WTC11 (cell line): ENCODE data around the gene NALCN. TPM values are rescaled to one million over a fixed set of nuclear protein-coding genes. Genes with fewer than 3 reads are reported as not detected.

Source experiments
- ATAC-seq: fragments of 200-7000 bp; cut with Tn5 transposase; 2 replicates; pipeline ENCODE4 v1.10.0; 2021; ENCODE audit warnings: mild to moderate bottlenecking, moderate library complexity
- CTCF ChIA-PET: fragments of 300-600 bp; sonication (Branson Sonifier 250); formaldehyde crosslinking; loops from one replicate; lab custom pipeline; 2021; ENCODE audit warnings: antibody characterized with exemption; lab: Charles Lee
- POLR2A ChIA-PET: fragments of 350-600 bp; sonication (Branson Sonifier 250); formaldehyde crosslinking; loops from one replicate; lab custom pipeline; 2021; ENCODE audit warnings: antibody characterized with exemption; lab: Charles Lee
- DNase-seq: peaks from one replicate; pipeline ENCODE4 v3.0.0; 2021; ENCODE audit warnings: low spot score
- H3K27ac Mint-ChIP-seq: 2 replicates; pipeline ENCODE4 v1.8.0; 2021; ENCODE audit warnings: mixed read lengths
- H3K27me3 Mint-ChIP-seq: 2 replicates; pipeline ENCODE4 v1.8.0; 2021; ENCODE audit warnings: low read depth, mild to moderate bottlenecking, moderate library complexity, mixed read lengths
- H3K36me3 Mint-ChIP-seq: 2 replicates; pipeline ENCODE4 v1.8.0; 2021; ENCODE audit warnings: mixed read lengths
- H3K4me1 Mint-ChIP-seq: 2 replicates; pipeline ENCODE4 v1.8.0; 2022; ENCODE audit warnings: mixed read lengths
- H3K4me3 Mint-ChIP-seq: 2 replicates; pipeline ENCODE4 v1.8.0; 2021; ENCODE audit warnings: mild to moderate bottlenecking, moderate library complexity, mixed read lengths
- H3K9me3 Mint-ChIP-seq: 2 replicates; pipeline ENCODE4 v1.8.0; 2021; ENCODE audit warnings: mixed read lengths
- ELF4 ChIP-seq: sonication (generic); formaldehyde crosslinking; IDR thresholded peaks from 2 replicates; pipeline ENCODE4 v1.8.1; 2022; ENCODE audit warnings: low read depth, mild to moderate bottlenecking, moderate library complexity, missing genetic modification reagents
- FOXK1 ChIP-seq: sonication (generic); formaldehyde crosslinking; IDR thresholded peaks from 2 replicates; pipeline ENCODE4 v1.8.0; 2022; ENCODE audit warnings: mild to moderate bottlenecking, moderate library complexity, missing genetic modification reagents
- GRHL2 ChIP-seq: fragments of 250-450 bp; sonication (Bioruptor Pico); IDR thresholded peaks from 2 replicates; pipeline ENCODE4 v1.8.0; 2022; ENCODE audit warnings: mild to moderate bottlenecking, moderate library complexity; ENCODE audit not compliant: insufficient replicate concordance, severe bottlenecking
- NFYB ChIP-seq: sonication (generic); formaldehyde crosslinking; conservative IDR thresholded peaks from 2 replicates; pipeline ENCODE4 v1.8.0; 2022; ENCODE audit warnings: low read depth, missing genetic modification reagents
- RORB ChIP-seq: fragments of 250-450 bp; sonication (Bioruptor Pico); IDR thresholded peaks from 2 replicates; pipeline ENCODE4 v1.9.0; 2021; ENCODE audit warnings: mild to moderate bottlenecking
- TCF7 ChIP-seq: sonication (generic); formaldehyde crosslinking; IDR thresholded peaks from 2 replicates; pipeline ENCODE4 v1.8.0; 2022; ENCODE audit warnings: mild to moderate bottlenecking, low read depth, missing genetic modification reagents, moderate library complexity
- TP53 ChIP-seq: sonication (generic); formaldehyde crosslinking; IDR thresholded peaks from 2 replicates; pipeline ENCODE4 v1.8.1; 2023; ENCODE audit warnings: mild to moderate bottlenecking, missing genetic modification reagents
- ZBTB43 ChIP-seq: sonication (generic); formaldehyde crosslinking; IDR thresholded peaks from 2 replicates; pipeline ENCODE4 v1.8.1; 2023; ENCODE audit warnings: mild to moderate bottlenecking, missing genetic modification reagents
- ZMAT4 ChIP-seq: fragments of 250-450 bp; sonication (Bioruptor Pico); IDR thresholded peaks from 2 replicates; pipeline ENCODE4 v1.9.0; 2021; ENCODE audit warnings: mild to moderate bottlenecking
- ZNF138 ChIP-seq: sonication (generic); formaldehyde crosslinking; conservative IDR thresholded peaks from 2 replicates; pipeline ENCODE4 v1.8.1; 2022; ENCODE audit warnings: mild to moderate bottlenecking, moderate library complexity, missing genetic modification reagents
- ZNF232 ChIP-seq: sonication (generic); formaldehyde crosslinking; IDR thresholded peaks from 2 replicates; pipeline ENCODE4 v1.8.0; 2022; ENCODE audit warnings: mild to moderate bottlenecking, missing genetic modification reagents
- ZNF396 ChIP-seq: fragments of 250-450 bp; sonication (Bioruptor Pico); IDR thresholded peaks from 2 replicates; pipeline ENCODE4 v1.8.0; 2021; ENCODE audit warnings: mild to moderate bottlenecking, moderate library complexity, borderline replicate concordance
- total RNA-seq: library from RNA; stranded (reverse); gene quantifications from 3 replicates; pipeline ENCODE4 v1.2.3, GENCODE V29; 2021
- TF ChIP-seq, protein P1 (sequence below): sonication (generic); formaldehyde crosslinking; IDR thresholded peaks from 2 replicates; pipeline ENCODE4 v1.8.0; 2022; ENCODE audit warnings: missing genetic modification reagents
- TF ChIP-seq, protein P2 (sequence below): sonication (generic); formaldehyde crosslinking; IDR thresholded peaks from 2 replicates; pipeline ENCODE4 v1.8.1; 2022; ENCODE audit warnings: mild to moderate bottlenecking, moderate library complexity, missing genetic modification reagents
- TF ChIP-seq, protein P3 (sequence below): sonication (generic); formaldehyde crosslinking; IDR thresholded peaks from 2 replicates; pipeline ENCODE4 v1.8.1; 2022; ENCODE audit warnings: mild to moderate bottlenecking, missing genetic modification reagents, moderate library complexity, borderline replicate concordance
- TF ChIP-seq, protein P4 (sequence below): sonication (generic); formaldehyde crosslinking; IDR thresholded peaks from 2 replicates; pipeline ENCODE4 v1.8.1; 2023; ENCODE audit warnings: mild to moderate bottlenecking, missing genetic modification reagents, borderline replicate concordance
- TF ChIP-seq, protein P5 (sequence below): sonication (generic); formaldehyde crosslinking; IDR thresholded peaks from 2 replicates; pipeline ENCODE4 v1.8.0; 2022; ENCODE audit warnings: mild to moderate bottlenecking, missing genetic modification reagents
- TF ChIP-seq, protein P6 (sequence below): sonication (generic); formaldehyde crosslinking; conservative IDR thresholded peaks from 2 replicates; pipeline ENCODE4 v1.8.1; 2022; ENCODE audit warnings: mild to moderate bottlenecking, missing genetic modification reagents

Gene NALCN
- total RNA-seq, 1 experiment from 2014 or later, result 0.33 TPM

- ATAC-seq, result peak; percentile 18; the same call in 1 of the 2 replicates
- Mint-ChIP-seq H3K4me3 (no peak overlapping the region), H3K36me3 (no peaks in the 10 kb centered on the region), H3K27me3 (no peaks in the 10 kb centered on the region), H3K4me1 (peaks cover 6% of the 10 kb centered on the region; the same call in 1 of the 2 replicates), H3K27ac (no peak overlapping the region), H3K9me3 (peaks cover 13% of the 10 kb centered on the region)
- CTCF ChIA-PET, result no interaction called here
- POLR2A ChIA-PET, result no interaction called here
- DNase-seq, result no peak
- TF ChIP-seq NFYB (CRISPR knock-in tag) (no peak), TCF7 (CRISPR knock-in tag) (no peak), FOXK1 (CRISPR knock-in tag) (no peak), ZBTB43 (CRISPR knock-in tag) (no peak), ZNF232 (no peak), TP53 (CRISPR knock-in tag) (no peak), ELF4 (CRISPR knock-in tag) (no peak), ZNF138 (CRISPR knock-in tag) (no peak)
- TF ChIP-seq, protein P1, sequence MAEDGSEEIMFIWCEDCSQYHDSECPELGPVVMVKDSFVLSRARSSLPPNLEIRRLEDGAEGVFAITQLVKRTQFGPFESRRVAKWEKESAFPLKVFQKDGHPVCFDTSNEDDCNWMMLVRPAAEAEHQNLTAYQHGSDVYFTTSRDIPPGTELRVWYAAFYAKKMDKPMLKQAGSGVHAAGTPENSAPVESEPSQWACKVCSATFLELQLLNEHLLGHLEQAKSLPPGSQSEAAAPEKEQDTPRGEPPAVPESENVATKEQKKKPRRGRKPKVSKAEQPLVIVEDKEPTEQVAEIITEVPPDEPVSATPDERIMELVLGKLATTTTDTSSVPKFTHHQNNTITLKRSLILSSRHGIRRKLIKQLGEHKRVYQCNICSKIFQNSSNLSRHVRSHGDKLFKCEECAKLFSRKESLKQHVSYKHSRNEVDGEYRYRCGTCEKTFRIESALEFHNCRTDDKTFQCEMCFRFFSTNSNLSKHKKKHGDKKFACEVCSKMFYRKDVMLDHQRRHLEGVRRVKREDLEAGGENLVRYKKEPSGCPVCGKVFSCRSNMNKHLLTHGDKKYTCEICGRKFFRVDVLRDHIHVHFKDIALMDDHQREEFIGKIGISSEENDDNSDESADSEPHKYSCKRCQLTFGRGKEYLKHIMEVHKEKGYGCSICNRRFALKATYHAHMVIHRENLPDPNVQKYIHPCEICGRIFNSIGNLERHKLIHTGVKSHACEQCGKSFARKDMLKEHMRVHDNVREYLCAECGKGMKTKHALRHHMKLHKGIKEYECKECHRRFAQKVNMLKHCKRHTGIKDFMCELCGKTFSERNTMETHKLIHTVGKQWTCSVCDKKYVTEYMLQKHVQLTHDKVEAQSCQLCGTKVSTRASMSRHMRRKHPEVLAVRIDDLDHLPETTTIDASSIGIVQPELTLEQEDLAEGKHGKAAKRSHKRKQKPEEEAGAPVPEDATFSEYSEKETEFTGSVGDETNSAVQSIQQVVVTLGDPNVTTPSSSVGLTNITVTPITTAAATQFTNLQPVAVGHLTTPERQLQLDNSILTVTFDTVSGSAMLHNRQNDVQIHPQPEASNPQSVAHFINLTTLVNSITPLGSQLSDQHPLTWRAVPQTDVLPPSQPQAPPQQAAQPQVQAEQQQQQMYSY (CRISPR knock-in tag), result no peak
- TF ChIP-seq, protein P2, sequence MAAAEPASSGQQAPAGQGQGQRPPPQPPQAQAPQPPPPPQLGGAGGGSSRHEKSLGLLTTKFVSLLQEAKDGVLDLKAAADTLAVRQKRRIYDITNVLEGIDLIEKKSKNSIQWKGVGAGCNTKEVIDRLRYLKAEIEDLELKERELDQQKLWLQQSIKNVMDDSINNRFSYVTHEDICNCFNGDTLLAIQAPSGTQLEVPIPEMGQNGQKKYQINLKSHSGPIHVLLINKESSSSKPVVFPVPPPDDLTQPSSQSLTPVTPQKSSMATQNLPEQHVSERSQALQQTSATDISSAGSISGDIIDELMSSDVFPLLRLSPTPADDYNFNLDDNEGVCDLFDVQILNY, result no peak
- TF ChIP-seq, protein P3, sequence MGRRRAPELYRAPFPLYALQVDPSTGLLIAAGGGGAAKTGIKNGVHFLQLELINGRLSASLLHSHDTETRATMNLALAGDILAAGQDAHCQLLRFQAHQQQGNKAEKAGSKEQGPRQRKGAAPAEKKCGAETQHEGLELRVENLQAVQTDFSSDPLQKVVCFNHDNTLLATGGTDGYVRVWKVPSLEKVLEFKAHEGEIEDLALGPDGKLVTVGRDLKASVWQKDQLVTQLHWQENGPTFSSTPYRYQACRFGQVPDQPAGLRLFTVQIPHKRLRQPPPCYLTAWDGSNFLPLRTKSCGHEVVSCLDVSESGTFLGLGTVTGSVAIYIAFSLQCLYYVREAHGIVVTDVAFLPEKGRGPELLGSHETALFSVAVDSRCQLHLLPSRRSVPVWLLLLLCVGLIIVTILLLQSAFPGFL (CRISPR knock-in tag), result no peak
- TF ChIP-seq, protein P4, sequence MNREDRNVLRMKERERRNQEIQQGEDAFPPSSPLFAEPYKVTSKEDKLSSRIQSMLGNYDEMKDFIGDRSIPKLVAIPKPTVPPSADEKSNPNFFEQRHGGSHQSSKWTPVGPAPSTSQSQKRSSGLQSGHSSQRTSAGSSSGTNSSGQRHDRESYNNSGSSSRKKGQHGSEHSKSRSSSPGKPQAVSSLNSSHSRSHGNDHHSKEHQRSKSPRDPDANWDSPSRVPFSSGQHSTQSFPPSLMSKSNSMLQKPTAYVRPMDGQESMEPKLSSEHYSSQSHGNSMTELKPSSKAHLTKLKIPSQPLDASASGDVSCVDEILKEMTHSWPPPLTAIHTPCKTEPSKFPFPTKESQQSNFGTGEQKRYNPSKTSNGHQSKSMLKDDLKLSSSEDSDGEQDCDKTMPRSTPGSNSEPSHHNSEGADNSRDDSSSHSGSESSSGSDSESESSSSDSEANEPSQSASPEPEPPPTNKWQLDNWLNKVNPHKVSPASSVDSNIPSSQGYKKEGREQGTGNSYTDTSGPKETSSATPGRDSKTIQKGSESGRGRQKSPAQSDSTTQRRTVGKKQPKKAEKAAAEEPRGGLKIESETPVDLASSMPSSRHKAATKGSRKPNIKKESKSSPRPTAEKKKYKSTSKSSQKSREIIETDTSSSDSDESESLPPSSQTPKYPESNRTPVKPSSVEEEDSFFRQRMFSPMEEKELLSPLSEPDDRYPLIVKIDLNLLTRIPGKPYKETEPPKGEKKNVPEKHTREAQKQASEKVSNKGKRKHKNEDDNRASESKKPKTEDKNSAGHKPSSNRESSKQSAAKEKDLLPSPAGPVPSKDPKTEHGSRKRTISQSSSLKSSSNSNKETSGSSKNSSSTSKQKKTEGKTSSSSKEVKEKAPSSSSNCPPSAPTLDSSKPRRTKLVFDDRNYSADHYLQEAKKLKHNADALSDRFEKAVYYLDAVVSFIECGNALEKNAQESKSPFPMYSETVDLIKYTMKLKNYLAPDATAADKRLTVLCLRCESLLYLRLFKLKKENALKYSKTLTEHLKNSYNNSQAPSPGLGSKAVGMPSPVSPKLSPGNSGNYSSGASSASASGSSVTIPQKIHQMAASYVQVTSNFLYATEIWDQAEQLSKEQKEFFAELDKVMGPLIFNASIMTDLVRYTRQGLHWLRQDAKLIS (CRISPR knock-in tag), result no peak
Observed at GRCh38 chr13:101343128-101343787, 73.0 kb downstream of the NALCN start.

DNA sequence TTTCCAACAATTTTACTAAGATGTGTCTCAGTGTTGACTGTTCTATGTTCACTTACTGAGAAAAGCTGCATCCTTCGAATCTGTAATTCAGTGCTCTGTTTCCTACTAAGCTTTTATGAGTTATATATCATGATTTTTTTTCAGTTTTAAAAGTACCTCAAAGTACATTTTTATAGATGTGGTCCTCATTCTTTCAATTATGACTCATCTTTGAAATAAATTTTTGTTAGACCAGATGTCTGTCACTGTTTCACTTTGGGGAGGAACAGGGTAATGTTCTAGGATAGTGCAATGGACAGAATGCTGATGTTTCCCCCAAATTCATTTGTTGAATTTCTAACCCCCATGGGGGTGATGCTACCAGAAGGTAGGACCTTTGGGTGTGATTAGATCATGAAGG, 74.8 kb downstream of the NALCN start:
- H3K4me3 Mint-ChIP-seq, result no peak overlapping the region
- H3K27me3 Mint-ChIP-seq, result no peaks in the 10 kb centered on the region
- no peak overlapping the region for H3K27ac Mint-ChIP-seq
- CTCF ChIA-PET, result no interaction called here
- ATAC-seq (no peak), DNase-seq (no peak)
- H3K9me3 Mint-ChIP-seq, result peaks cover 13% of the 10 kb centered on the region
- TF ChIP-seq GRHL2 (no peak), ZMAT4 (CRISPR knock-in tag) (no peak), RORB (no peak), ZNF396 (CRISPR knock-in tag) (no peak), ZBTB43 (CRISPR knock-in tag) (no peak)
- TF ChIP-seq, protein P5, sequence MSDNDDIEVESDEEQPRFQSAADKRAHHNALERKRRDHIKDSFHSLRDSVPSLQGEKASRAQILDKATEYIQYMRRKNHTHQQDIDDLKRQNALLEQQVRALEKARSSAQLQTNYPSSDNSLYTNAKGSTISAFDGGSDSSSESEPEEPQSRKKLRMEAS, result no peak
- TF ChIP-seq, protein P6, sequence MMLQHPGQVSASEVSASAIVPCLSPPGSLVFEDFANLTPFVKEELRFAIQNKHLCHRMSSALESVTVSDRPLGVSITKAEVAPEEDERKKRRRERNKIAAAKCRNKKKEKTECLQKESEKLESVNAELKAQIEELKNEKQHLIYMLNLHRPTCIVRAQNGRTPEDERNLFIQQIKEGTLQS, result no peak
- TF ChIP-seq, all 79 proteins: peak for 0
- peaks cover 6% of the 10 kb centered on the region; the same call in 1 of the 2 replicates for H3K4me1 Mint-ChIP-seq
- POLR2A ChIA-PET, result no interaction called here
- no peaks in the 10 kb centered on the region for H3K36me3 Mint-ChIP-seq
